ENCODE measurements around the gene CTDSPL. TPM values are rescaled to one million over a fixed set of nuclear protein-coding genes. Genes with fewer than 3 reads are reported as not detected.

Gene CTDSPL
- total and polyA plus RNA-seq, 2 of the 13 experiments (the other 11 are each of a cell fraction or from before 2014, with no cell fraction given): 26.1 to 142 TPM

GRCh38 chr3:37862219-37862902 is 681 bp downstream of the CTDSPL start (continued):
- TF ChIP-seq, protein P1, sequence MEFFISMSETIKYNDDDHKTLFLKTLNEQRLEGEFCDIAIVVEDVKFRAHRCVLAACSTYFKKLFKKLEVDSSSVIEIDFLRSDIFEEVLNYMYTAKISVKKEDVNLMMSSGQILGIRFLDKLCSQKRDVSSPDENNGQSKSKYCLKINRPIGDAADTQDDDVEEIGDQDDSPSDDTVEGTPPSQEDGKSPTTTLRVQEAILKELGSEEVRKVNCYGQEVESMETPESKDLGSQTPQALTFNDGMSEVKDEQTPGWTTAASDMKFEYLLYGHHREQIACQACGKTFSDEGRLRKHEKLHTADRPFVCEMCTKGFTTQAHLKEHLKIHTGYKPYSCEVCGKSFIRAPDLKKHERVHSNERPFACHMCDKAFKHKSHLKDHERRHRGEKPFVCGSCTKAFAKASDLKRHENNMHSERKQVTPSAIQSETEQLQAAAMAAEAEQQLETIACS (CRISPR knock-in tag; IDR thresholded peaks at IDR 0.05): peak; percentile 23; the same call in 1 of the 2 replicates
- TF ChIP-seq PAX8 (CRISPR knock-in tag; IDR thresholded peaks at IDR 0.05; ENCODE audit: borderline replicate concordance): no peak
- TF ChIP-seq ZFP62 (CRISPR knock-in tag; IDR thresholded peaks at IDR 0.05): no peak
- no peak for TF ChIP-seq NCOA2 (CRISPR knock-in tag; IDR thresholded peaks at IDR 0.05)
- 0 out of 2 replicates have a peak, but pooled peaks have one; percentile 13 for TF ChIP-seq ZMYM4 (CRISPR knock-in tag; IDR thresholded peaks at IDR 0.05)
- no peak for TF ChIP-seq ARID2 (CRISPR knock-in tag; IDR thresholded peaks at IDR 0.05; ENCODE audit: borderline replicate concordance)
- peak; percentile 48; the same call in 1 of the 2 replicates for TF ChIP-seq CENPT (CRISPR knock-in tag; IDR thresholded peaks at IDR 0.05; ENCODE audit: low read depth)
- no peak for TF ChIP-seq HBP1 (CRISPR knock-in tag; IDR thresholded peaks at IDR 0.05; ENCODE audit: low read depth)
- no peak for TF ChIP-seq PAWR (CRISPR knock-in tag; IDR thresholded peaks at IDR 0.05; ENCODE audit: borderline replicate concordance)
- TF ChIP-seq ZNF441 (CRISPR knock-in tag; IDR thresholded peaks at IDR 0.05; ENCODE audit: borderline replicate concordance): no peak
- TF ChIP-seq KAT2B (IDR thresholded peaks at IDR 0.05; ENCODE audit: borderline replicate concordance, low read depth, low read length): no peak
- no peak for TF ChIP-seq TOPORS (CRISPR knock-in tag; IDR thresholded peaks at IDR 0.05)
- TF ChIP-seq ZNF773 (CRISPR knock-in tag; IDR thresholded peaks at IDR 0.05; ENCODE audit: borderline replicate concordance): no peak
- TF ChIP-seq ZGPAT (CRISPR knock-in tag; IDR thresholded peaks at IDR 0.05): peak; percentile 42; the same call in 1 of the 2 replicates
- TF ChIP-seq AGO2 (optimal IDR thresholded peaks at IDR 0.05; ENCODE audit: low read depth, low read length): peak; percentile 73
- TF ChIP-seq SMAD1 (CRISPR knock-in tag; IDR thresholded peaks at IDR 0.05; ENCODE audit: borderline replicate concordance, low read depth): no peak
- no peak for TF ChIP-seq ZNF253 (CRISPR knock-in tag; IDR thresholded peaks at IDR 0.05; ENCODE audit: borderline replicate concordance)
- no peak for TF ChIP-seq MED8 (CRISPR knock-in tag; IDR thresholded peaks at IDR 0.05; ENCODE audit: insufficient replicate concordance)
- TF ChIP-seq EP300 (IDR thresholded peaks at IDR 0.05; ENCODE audit: low read depth in 2 of 2, low read length in 2 of 2): no peak
- 0 out of 2 replicates have a peak, but pooled peaks have one; percentile 8 for TF ChIP-seq EP300 (CRISPR knock-in tag; IDR thresholded peaks at IDR 0.05; ENCODE audit: borderline replicate concordance)
- TF ChIP-seq, protein P2, sequence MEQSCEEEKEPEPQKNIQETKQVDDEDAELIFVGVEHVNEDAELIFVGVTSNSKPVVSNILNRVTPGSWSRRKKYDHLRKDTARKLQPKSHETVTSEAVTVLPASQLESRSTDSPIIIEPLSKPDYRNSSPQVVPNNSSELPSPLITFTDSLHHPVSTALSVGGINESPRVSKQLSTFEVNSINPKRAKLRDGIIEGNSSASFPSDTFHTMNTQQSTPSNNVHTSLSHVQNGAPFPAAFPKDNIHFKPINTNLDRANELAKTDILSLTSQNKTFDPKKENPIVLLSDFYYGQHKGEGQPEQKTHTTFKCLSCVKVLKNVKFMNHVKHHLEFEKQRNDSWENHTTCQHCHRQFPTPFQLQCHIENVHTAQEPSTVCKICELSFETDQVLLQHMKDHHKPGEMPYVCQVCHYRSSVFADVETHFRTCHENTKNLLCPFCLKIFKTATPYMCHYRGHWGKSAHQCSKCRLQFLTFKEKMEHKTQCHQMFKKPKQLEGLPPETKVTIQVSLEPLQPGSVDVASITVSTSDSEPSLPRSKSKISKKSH (CRISPR knock-in tag; IDR thresholded peaks at IDR 0.05; ENCODE audit: borderline replicate concordance): 0 out of 2 replicates have a peak, but pooled peaks have one; percentile 21

All from HepG2 (cell line).